Breast epithelium (tissue), 4 donors: Measurements from ENCODE around the gene ATXN7L1. TPM values are rescaled to one million over a fixed set of nuclear protein-coding genes. Genes with fewer than 3 reads are reported as not detected.

Experiments used
- DNase-seq, 2 donors: peaks; one replicate each; pipeline ENCODE4 v3.0.0-alpha.2; 2019; ENCODE audit warnings: low spot score in 2 of 2
- H3K27ac ChIP-seq, 2 donors: fragments of 200-600 bp; sonication (generic) in 1 of 2; one replicate each; pipeline ENCODE4 v1.5.1; 2016 to 2019; ENCODE audit warnings: mild to moderate bottlenecking in 1 of 2
- H3K27me3 ChIP-seq, 2 donors: fragments of 200-600 bp; sonication (generic) in 1 of 2; one replicate each; pipeline versions ENCODE4 v1.5.1 to v1.6.0; 2017 to 2019; ENCODE audit warnings: control low read depth in 1 of 2, mild to moderate bottlenecking in 1 of 2
- H3K36me3 ChIP-seq: fragments of 200-600 bp; one replicate; pipeline ENCODE4 v1.5.1; 2019
- H3K4me1 ChIP-seq, 2 donors: fragments of 200-600 bp; sonication (generic); one replicate each; pipeline ENCODE4 v1.5.1; 2016 to 2019; ENCODE audit warnings: control low read depth in 1 of 2
- H3K4me3 ChIP-seq, 3 donors: fragments of 200-600 bp; sonication (generic); 1 replicate in 2 of 3; 2 replicates in 1 of 3; pipeline ENCODE4 v1.5.1; 2016 to 2019; ENCODE audit warnings: mild to moderate bottlenecking in 3 of 3, moderate library complexity in 2 of 3
- H3K9me3 ChIP-seq, 2 donors: fragments of 200-600 bp; sonication (generic) in 1 of 2; one replicate each; pipeline ENCODE4 v1.5.1; 2016 to 2019; ENCODE audit warnings: control low read depth in 1 of 2
- CTCF ChIP-seq, 3 donors: fragments of 450-650 bp; IDR thresholded peaks; one replicate each; pipeline ENCODE4 v1.5.1; 2016 to 2017; ENCODE audit warnings: antibody characterized with exemption in 3 of 3, mild to moderate bottlenecking in 3 of 3, moderate library complexity in 3 of 3
- POLR2A ChIP-seq: fragments of 450-650 bp; IDR thresholded peaks from one replicate; pipeline ENCODE4 v1.6.1; 2016; ENCODE audit warnings: antibody characterized with exemption, mild to moderate bottlenecking, moderate library complexity
- POLR2AphosphoS5 ChIP-seq, 3 donors: sonication (generic); formaldehyde crosslinking; IDR thresholded peaks; one replicate each; pipeline ENCODE4 v1.6.1; 2017; ENCODE audit warnings: antibody characterized with exemption in 3 of 3
- intact Hi-C: fragments of 100-400 bp; cut with DNase I; formaldehyde crosslinking; loops from one replicate; pipeline ENCODE4 v1.15.1; 2023; ENCODE audit warnings: low total_unique reads
- total RNA-seq, 3 donors: library from RNA; depleted of rRNA; stranded (reverse); fragments of >200 nt; gene quantifications; one replicate each; pipeline ENCODE4 v1.1.0, GENCODE V29; 2016

Gene ATXN7L1
- total RNA-seq, 3 donors from 2014 or later, result 10.7 to 18.4 (median 12.5) TPM

- TF ChIP-seq POLR2AphosphoS5 (IDR thresholded peaks at IDR 0.05) (no peak), CTCF (IDR thresholded peaks at IDR 0.05) (peak in 1 of 3 donors; percentile 25)
- Histone ChIP-seq H3K4me1 (no peaks in the 10 kb centered on the region), H3K9me3 (no peaks in the 10 kb centered on the region), H3K27ac (no peak overlapping the region), H3K36me3 (no peaks in the 10 kb centered on the region), H3K4me3 (no peak overlapping the region), H3K27me3 (no peaks in the 10 kb centered on the region)
- DNase-seq, result no peak
- intact Hi-C loops, result loop anchor here (10.0 kb wide), 1 partner anchor 378 kb away; no protein-coding TSS in a partner anchor
These were observed 219.4 kb downstream of the ATXN7L1 start for GRCh38 chr7:105656922-105657521.

GRCh38 chr7:105655500-105656380, 220.7 kb downstream of the ATXN7L1 start:
- Histone ChIP-seq H3K27ac (peak overlapping the region in 1 of 2 donors; percentile 33), H3K36me3 (no peaks in the 10 kb centered on the region), H3K4me3 (no peak overlapping the region), H3K27me3 (no peaks in the 10 kb centered on the region), H3K4me1 (no peaks in the 10 kb centered on the region), H3K9me3 (no peaks in the 10 kb centered on the region)
- TF ChIP-seq CTCF (IDR thresholded peaks at IDR 0.05) (no peak), POLR2AphosphoS5 (IDR thresholded peaks at IDR 0.05) (no peak), POLR2A (no peak)
- intact Hi-C loops, result loop anchor here (10.0 kb wide), 1 partner anchor 379 kb away; no protein-coding TSS in a partner anchor
- DNase-seq, result no peak

- DNase-seq, result no peak
- no peak for TF ChIP-seq CTCF (IDR thresholded peaks at IDR 0.05)
- TF ChIP-seq POLR2A, result no peak
- no peak for TF ChIP-seq POLR2AphosphoS5 (IDR thresholded peaks at IDR 0.05)
- intact Hi-C loops, result loop anchor here (10.0 kb wide), 1 partner anchor 380 kb away; no protein-coding TSS in a partner anchor
- no peaks in the 10 kb centered on the region for H3K9me3 ChIP-seq
- no peaks in the 10 kb centered on the region for H3K4me1 ChIP-seq
- no peaks in the 10 kb centered on the region for H3K36me3 ChIP-seq
- H3K27me3 ChIP-seq, result no peaks in the 10 kb centered on the region
- H3K4me3 ChIP-seq, result no peak overlapping the region
- H3K27ac ChIP-seq, result peak overlapping the region in 1 of 2 donors; percentile 33
These were observed 221.3 kb downstream of the ATXN7L1 start for GRCh38 chr7:105655067-105655466.

GRCh38 chr7:105654095-105654686, 222.2 kb downstream of the ATXN7L1 start:
- no peaks in the 10 kb centered on the region for H3K9me3 ChIP-seq
- H3K27me3 ChIP-seq, result no peaks in the 10 kb centered on the region
- DNase-seq, result no peak
- no peak overlapping the region for H3K4me3 ChIP-seq
- intact Hi-C loops, result loop anchor here (10.0 kb wide), 1 partner anchor 381 kb away; no protein-coding TSS in a partner anchor
- H3K36me3 ChIP-seq, result no peaks in the 10 kb centered on the region
- no peak overlapping the region for H3K27ac ChIP-seq
- no peaks in the 10 kb centered on the region for H3K4me1 ChIP-seq
- no peak for TF ChIP-seq POLR2A
- no peak for TF ChIP-seq CTCF (IDR thresholded peaks at IDR 0.05)
- TF ChIP-seq POLR2AphosphoS5 (IDR thresholded peaks at IDR 0.05), result no peak
